GM21528 (cell line): ENCODE data around the gene GRIN3B.

Experiments
- ATAC-seq: cut with Tn5 transposase; IDR thresholded peaks from one replicate; pipeline ENCODE4 v1.9.1; 2021; ENCODE audit warnings: mild to moderate bottlenecking, moderate library complexity; ENCODE audit not compliant: unreplicated experiment, low FRiP score

The GRIN3B gene

DNA sequence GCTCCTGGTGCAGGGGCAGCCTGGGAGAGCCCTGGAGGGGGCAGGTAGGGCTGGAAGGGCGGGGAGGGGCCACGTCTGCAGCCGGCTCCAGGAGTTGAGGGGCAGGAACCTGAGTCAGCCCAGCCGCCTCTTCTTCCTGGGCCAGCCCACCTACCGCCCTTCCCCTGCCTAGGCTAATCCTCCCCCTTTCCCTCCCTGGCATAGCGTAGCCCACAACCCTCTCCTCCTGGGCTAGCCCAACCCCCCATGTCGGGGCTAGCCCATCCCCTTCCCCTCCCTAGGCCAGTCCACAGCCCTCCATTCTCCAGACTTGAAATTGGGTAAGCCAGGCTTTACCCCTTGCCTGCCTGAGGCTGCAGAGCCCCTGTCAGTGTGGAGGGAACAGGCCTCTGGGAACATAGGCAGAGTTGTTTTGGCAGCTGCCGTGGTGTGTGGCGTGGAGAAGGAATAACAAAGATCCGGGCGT, 36.7 kb upstream of the GRIN3B start:
- no peak for ATAC-seq

DNA sequence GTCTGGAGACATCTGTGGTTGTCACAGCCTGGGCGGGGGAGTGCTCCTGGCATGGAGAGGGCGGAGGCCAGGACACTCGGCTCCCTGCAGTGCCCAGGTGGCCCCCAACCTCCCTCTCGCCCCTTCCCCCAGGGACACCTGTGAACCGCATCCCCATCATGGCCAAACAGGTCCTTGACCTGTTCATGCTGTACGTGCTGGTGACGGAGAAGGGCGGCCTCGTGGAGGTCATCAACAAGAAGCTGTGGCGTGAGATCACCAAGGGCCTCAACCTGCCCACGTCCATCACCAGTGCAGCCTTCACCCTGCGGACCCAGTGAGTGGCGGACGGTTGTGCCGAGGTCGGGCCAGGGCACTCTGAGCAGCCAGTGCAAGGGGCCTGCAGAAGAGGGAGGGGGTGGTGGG, 36.1 kb upstream of the GRIN3B start:
- ATAC-seq = no peak

DNA sequence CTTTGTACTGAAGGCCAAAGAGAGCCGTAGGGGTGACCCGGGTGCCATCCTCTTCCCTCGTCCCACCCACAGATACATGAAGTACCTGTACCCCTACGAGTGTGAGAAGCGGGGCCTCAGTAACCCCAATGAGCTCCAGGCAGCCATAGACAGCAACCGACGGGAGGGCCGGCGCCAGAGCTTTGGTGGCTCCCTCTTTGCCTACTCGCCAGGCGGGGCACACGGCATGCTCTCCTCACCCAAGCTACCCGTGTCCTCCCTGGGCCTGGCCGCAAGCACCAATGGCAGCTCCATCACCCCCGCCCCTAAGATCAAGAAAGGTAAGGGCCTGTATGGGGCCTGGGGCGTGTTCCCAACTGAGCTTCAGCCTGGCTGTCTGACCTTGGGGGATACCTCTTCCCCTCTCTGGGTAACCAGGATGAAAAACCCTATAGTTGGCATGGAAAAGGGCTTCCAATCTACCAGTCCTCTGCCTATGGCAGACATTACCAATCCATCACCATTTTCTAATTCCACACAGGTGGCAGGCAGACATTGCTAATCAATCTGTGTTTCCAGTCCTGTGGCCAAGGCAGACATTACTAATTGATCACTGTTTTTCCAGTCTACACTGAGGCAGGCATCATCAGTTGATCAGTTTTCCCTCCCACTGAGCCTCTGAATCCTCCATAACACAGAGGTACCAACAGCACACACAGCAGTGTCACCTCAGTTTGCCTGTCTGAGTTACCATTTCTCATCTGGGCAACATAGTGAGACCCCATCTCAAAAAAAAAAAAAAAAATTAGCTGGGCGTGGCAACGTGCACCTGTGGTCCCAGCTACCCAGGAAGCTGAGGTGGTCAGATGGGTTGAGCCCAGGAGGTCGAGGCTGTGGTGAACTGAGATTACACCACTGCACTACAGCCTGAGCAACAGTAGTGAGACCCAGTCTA, 35.2 kb upstream of the GRIN3B start:
- ATAC-seq = no peak

DNA sequence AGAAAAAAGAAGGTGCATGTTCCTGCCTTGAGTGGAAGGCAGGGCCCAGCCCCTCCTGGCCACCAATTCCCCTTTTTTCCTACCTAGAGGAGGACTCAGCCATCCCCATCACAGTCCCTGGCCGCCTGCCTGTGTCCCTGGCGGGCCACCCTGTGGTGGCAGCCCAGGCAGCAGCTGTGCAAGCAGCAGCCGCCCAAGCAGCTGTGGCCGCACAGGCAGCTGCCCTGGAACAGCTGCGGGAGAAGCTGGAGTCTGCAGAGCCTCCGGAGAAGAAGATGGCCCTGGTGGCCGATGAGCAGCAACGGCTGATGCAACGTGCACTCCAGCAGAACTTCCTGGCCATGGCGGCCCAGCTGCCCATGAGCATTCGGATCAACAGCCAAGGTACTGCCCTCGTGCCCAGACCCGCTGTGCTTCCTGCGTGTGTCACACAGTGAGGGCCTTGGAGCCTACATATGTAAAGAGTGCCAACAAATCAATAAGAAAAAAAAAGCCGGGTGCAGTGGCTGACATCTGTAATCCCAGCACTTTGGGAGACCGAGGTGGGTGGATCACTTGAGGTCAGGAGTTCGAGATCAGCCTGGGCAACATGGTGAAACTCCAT, 33.6 kb upstream of the GRIN3B start:
- ATAC-seq = no peak

DNA sequence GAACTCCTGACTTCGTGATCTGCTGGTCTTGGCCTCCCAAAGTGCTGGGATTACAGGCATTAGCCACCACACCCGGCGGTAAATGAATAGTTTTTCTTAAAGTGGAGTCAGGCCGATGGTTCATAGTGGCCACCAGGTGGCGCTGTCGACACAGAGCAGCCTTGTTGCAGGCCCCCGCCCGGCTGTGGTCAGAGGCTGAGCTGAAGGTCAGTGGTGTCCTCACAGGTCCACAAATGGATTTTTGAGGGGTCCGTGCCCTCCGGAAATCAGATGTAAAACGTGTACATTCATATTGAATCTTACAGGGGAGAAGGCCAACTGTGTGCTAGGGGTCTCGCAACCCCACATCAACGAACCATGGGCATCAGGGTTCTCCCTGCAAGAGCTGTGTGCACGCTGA, 29.5 kb upstream of the GRIN3B start:
- ATAC-seq = no peak

DNA sequence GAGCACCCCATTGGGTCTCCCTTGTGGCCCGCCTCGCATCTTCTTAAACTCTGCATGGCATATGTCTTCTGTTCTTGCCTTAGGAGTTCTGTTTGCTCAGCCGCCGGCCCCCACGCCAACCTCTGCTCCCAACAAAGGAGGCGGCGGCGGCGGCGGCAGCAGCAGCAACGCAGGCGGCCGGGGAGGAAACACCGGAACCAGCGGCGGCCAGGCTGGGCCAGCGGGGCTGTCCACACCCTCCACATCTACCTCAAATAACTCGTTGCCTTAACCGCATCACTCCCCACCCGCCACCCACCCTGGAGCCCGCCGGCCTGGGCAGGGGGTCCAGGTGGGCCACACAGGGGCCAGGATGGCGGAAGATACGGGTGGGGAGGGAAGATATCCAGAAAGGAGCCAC, 28.4 kb upstream of the GRIN3B start:
- no peak for ATAC-seq

DNA sequence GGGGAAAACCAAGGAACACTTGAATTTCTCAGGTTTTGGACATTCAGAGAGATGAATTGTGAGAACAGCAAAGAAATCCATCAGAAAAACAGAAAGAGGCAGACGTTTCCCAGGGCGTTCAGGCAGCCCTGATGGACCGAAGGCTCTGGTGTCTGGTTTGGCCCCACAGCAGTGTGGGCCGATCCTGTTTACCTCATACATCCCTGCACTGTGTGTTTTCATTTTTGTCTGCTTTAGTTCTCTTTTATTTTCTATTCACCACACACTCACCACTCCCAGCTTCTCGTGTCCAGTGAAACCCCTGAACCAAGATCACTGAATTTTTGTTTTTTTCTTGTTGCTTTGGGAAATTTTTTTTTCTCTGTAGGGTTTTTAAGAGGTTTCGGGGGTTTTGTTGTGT, 27.9 kb upstream of the GRIN3B start:
- no peak for ATAC-seq

DNA sequence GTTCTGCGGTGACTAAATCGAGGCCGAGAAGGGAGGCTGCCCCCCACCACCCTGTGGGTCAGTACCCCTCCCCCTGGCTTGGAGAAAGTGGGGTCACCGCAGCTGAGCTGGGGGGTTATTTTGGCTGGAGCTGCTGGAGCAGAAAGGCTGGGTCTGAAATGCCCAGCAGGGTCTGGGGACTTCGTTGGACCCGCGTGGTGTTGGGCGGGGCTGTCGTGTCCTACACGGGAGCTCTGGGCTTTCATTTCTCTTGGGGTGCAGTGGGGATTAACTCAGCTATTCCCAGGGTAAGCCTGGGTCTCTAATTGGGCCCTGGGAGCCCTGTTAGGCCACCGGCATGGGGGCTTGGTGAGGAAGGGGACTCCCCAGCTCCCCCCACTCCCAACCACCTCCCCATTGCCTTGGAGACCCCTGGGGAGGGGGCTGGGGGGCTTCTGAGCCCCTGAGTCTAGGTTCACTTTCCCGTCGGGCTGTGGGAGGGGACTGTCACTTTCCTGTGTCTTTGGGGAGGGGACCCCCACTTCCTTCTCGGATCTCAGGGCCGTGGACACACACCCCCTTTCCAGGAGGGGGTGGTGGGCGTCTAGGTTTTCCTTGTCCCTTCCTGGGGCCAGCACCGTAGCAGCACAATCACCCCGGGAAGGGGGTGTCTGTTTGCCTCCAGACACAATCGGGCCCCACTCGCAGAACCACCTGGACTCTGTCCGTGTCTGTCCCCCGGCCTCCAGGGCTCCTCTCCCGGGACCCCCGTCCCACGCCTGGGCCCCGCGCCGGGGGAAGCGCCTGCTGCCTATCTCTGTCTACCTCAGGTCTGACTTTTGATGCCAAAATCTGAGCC, 26.3 kb upstream of the GRIN3B start:
- ATAC-seq = no peak

DNA sequence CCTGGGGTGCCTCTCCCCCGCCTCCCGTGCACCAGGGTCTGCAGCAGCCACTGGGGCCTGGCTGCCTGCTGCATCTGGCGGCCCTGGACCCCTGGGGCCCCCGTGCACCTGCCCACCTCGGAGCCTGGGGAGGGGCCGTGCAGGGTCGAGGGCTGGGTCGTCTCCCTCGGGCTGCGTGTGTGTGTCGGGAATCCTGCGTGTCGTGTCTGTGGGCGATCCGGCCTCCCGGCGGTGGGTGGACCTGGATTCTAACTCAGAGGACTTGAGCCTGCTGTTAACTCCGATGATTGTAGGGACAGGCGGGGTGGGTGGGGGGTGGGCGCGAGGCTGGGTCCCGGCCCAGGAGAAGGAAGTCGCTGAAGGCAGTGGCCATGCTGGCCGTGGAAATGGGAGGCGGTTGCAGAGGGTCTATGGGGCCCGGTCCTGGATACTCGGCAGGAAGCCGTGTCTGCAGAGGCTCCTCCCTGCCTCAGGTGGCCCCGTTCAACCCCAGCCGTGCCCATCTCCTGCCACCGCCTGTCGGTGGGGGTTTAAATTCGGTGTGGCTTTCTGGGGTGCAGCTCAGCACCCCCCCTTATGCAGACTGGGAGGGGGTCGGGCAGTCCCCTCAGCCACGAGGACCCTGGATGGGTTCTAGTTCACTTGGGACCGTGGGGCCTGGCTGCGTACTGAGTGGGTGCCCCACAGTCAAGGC, 25.5 kb upstream of the GRIN3B start:
- no peak for ATAC-seq

DNA sequence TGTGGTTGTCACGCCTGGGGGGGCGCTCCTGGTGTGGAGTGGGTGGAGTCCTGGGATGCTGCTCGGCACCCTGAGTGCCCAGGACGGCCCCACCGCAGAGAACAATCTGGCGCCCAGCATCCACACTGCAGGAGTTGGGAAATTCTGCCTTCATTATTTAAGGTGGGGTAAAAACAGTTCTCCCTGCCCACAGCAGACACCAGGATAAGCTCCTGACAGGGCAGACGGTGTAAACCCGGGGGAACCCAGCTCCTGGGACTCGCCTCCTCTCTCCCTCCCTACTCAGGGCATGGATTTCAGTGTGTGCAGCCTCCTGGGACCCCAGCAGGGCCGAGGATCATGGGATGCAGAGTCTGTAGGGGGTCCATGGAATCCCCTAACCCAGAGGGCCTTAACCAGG, 23.7 kb upstream of the GRIN3B start:
- ATAC-seq = no peak

DNA sequence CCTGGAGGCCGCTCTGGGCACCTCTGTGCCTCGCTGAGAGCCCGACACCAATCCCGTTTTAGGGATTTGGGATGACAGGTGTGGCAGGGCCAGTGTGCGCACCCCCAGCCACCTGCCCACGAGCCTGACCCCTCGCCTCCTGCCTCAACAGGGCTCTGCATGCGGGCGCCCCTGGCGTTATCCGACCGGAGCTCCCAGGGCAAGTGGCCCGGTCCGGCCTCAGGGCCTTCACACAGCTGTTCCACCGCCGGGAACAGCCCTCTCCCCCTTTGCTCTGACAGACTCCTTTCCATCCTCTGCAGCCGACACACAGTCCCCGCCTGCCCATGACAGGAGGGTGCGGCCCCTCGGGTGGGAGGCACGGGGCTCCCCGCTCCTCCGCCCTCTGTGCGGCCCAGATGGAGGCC, 23.2 kb upstream of the GRIN3B start:
- ATAC-seq = no peak

DNA sequence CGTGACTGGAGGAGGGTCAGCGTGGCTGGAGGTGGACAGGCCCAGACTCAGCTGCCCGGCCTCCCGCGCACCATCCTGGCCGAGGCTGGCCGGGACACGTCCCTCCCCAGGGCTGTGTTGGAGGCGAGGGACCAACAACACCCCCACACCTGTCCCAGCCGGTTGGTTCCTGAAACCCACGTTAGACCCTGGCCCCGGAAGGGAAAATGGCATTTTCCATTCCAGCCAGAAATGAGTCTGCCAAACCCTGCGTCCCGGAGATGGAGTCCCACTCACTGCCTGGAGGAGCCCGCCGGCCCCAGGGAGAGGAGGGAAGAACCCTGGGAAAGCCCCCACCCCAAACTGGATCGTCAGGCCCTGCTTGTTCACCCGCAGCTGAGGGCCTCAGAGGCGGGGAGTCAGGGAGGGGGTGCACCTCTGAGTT, 20.9 kb upstream of the GRIN3B start:
- no peak for ATAC-seq

DNA sequence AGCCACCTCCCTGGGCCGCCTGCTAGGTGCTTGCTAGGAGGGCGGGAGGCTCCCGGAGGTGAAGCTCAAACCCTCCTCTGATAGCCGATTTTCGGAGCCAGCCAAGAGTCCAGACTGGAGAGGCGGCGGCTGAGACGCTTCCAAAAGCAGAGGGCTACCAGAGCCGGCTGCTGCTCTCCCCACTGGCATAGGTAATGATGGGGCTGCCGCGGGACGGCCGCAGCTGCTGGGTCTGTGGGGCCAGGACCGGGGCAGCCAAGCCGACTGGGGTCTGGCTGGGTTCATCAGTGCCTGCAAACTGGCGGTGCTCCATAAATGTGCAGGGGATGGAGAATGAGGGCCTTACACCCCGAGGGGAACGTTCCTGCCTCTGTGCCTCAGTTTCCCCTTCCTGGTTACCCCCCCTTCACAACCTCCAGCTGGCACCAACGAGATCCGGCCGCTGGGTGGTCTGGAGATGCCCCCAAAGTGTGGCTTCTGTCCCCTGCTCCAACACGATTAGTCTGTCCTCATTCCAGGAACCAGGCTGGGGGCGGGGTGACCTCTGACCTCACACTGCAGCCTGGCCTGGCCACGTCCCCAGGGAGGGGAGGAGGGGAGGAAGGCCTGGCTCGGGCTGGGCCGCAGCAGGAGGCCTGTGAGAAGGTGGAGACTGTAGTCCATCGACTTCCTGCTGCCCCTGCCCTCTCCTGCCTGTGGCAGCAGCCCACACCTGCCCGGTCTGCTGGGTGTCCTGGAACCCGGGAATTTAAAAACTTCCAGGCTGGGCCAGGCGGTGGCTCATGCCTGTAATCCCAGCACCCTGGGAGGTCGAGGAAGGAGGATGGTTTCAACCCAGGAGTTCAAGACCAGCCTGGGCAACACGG, 19.9 kb upstream of the GRIN3B start:
- ATAC-seq = no peak

DNA sequence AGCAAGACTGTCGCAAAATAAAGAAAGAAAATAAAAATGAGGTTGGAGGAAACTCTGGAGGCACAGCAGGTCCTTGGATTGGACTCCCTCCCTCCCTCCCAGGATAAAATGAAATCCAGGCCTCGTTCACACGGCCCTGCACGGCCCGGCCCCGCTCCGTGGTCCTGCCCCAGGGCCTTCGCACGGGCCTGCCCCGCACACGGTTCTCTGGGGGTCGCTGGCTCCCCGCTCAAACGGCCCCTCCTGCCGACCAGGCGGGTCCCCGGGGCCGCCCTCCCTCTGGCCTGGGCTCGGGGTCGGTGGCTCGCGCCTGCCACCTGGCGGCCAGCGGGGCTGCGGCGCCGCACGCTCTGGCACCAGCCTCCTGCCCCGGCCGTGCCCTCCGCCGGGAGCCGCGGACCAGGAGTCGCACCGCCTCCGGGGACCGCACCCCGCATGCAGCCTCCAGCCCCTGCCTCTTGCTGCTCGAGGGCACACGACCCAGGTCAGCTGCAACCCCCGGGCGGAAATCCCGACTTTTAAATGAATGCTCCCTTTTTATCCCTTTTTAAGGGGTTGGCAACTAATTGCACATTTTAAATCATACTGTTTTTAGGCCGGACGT, 17.6 kb upstream of the GRIN3B start:
- ATAC-seq = peak; percentile 50

DNA sequence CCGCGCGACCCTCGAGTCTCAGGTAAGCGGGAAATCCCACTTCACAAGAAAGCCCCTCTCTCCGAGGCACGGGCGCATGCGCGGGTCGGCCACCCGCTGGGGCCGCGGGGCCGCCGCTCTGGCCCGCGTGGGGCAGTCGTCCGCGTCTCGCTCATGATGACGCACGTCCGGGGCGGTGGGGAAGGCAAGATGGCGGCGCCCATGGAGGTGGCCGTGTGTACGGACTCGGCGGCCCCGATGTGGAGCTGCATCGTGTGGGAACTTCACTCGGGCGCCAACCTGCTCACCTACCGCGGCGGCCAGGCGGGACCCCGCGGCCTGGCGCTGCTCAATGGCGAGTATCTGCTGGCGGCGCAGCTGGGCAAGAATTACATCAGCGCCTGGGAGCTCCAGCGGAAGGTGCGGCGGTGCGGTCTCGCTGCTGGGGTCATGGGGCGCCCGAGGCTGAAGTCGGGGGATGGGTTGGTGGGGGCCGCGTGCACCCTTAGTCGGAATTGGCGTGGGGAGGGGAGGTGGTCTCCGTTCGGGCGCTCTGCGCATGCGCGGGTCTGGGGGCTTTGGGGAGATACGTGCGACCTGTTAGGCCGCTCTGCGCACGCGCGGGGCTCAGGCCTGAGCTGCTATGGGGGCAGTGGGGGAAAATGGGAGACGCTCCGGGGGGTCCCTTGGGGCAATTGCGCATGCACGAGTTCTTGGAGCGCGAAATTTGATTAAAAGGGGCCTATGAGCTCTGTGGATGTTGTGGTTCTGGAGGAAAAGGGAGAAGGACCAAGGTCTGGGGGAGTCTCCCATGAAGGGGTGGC, 15.9 kb upstream of the GRIN3B start, which contains the start of gene WDR18:
Gene WDR18, plus strand, starts transcription at position 181 of the 803 bp plus-strand sequence. Its CDS starts 9 bp downstream, at position 190.
- peak; percentile 66 for ATAC-seq

DNA sequence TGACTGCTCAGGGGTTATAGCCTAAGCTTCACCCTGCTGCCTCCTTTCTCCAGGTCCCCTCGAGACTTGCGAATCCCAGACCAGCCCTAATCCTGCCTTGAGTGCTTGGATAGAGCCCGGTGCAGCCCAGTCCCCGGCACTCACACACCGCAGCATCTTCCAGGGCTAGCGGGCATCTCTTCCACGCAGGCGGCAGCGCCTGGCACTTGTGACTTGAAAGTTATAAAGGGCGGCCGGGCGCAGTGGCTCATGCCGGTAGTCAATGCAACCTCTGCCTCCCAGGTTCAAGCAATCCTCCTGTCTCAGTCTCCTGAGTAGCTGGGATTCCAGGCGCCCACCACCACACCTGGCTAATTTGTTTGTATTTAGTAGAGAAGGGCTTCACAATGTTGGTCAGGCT, 14.1 kb upstream of the GRIN3B start:
- no peak for ATAC-seq

DNA sequence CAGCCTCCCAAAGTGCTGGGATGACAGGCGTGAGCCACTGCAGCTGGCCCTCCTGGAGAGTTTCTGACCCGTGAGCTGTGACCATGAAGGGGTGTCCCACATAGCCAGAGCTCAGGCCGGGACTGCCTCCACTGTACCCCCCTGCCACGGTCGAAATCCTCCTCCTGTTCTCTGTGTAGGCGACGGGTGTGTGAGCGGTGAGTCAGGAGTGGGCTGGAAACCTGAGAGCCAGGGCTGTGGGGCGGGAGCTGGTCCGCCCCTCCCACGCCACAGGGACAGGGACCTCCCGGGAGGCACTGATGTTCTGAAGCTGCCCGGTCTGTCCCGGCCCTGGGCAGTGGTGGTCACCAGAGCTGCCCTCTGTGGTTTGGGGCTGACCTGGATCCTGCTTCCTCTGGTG, 12.1 kb upstream of the GRIN3B start:
- ATAC-seq = no peak

DNA sequence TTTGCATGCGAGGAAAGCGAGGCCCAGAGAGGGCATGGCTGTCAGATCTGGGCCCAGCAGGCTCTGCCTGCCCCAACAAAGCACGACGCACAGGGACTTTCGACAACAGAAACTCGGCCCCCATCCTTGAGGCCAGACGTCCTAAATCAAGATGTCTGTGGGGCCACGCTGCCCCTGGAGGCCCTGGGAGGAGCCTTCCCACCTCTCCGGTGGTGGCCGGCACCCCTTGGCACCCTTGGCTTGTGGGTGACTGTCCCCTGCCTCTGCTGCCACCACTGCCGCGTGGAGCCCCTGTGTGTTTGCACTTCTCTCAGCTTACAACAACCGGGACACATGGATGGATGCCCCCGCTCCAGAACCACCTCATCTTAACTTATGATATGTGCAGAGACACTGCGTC, 11.7 kb upstream of the GRIN3B start:
- no peak for ATAC-seq
